HG03457 (cell line): Measurements from ENCODE around the gene NNAT.

Source experiments
- ATAC-seq: cut with Tn5 transposase; IDR thresholded peaks from one replicate; pipeline ENCODE4 v1.9.1; 2021; ENCODE audit warnings: moderate number of reproducible peaks; ENCODE audit not compliant: unreplicated experiment

Gene NNAT

GRCh38 chr20:37523012-37523391 is 2.0 kb downstream of the NNAT start:
- ATAC-seq: no peak

GRCh38 chr20:37523911-37524700 is 3.1 kb downstream of the NNAT start:
- ATAC-seq: no peak

GRCh38 chr20:37524859-37525708 is 4.0 kb downstream of the NNAT start:
- no peak for ATAC-seq

GRCh38 chr20:37525810-37526209 is 4.8 kb downstream of the NNAT start:
- no peak for ATAC-seq

GRCh38 chr20:37526238-37526838 is 5.3 kb downstream of the NNAT start:
- ATAC-seq: no peak

- no peak for ATAC-seq
Measured at GRCh38 chr20:37526839-37527637, 6.0 kb downstream of the NNAT start.

- ATAC-seq: no peak
Measured at GRCh38 chr20:37527638-37528445, 6.8 kb downstream of the NNAT start, which contains the start of gene BLCAP. Gene BLCAP (minus strand): TSS chr20:37527876. CDS start chr20:37519174, 8,702 bp downstream.

- ATAC-seq: no peak
Measured at GRCh38 chr20:37528446-37529213, 7.6 kb downstream of the NNAT start.

- ATAC-seq: no peak
Measured at GRCh38 chr20:37529214-37529967, 8.3 kb downstream of the NNAT start.

- ATAC-seq: no peak
Measured at GRCh38 chr20:37529968-37530600, 9.0 kb downstream of the NNAT start.

- ATAC-seq: no peak
Measured at GRCh38 chr20:37530696-37531095, 9.6 kb downstream of the NNAT start.

GRCh38 chr20:37531856-37532255 is 10.8 kb downstream of the NNAT start:
- no peak for ATAC-seq

- no peak for ATAC-seq
Measured at GRCh38 chr20:37533154-37533715, 12.2 kb downstream of the NNAT start.

- peak; percentile 79 for ATAC-seq
Measured at GRCh38 chr20:37534401-37535157, 13.5 kb downstream of the NNAT start.

- no peak for ATAC-seq
Measured at GRCh38 chr20:37535443-37536132, 14.5 kb downstream of the NNAT start.

- ATAC-seq: no peak
Measured at GRCh38 chr20:37537505-37537904, 16.5 kb downstream of the NNAT start.
